ENCODE data around the gene UTP4.
"Not testable (repeated sequence)": the region's sequence is repeated elsewhere in the genome, so short reads cannot be mapped to it uniquely, and the experiment has no call there.

Gene UTP4

DNA sequence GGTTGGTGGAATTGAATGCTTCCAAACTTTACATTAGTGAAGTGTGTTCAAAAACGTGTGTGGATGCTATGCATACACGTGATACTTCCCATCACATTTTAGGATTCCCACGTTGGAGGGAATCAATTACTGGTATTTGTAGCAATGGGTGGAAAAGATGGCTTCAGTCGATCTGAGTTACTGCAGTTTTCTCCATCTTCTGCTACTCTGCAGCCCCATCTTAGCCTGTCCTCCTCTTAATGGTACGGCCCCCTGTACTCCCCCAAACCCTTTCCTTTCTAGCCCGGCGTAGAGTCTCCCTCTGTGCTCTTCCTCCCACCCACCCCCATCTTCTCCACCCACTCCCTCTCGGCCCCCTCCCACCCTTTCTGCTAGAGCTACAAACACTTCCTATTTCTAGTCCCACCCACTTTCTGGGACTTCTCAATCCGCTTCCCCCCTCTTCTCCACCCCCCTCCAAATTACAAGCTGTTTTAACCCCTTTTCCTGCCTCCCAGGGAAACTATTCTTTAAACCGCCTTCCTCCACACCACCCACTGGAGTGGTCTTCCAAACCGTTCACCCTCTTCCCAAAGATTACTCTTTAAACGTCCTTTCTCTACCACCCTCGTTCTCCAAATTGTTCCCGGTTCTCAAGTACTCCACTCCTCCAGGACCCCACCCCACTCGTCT, 1.1 kb upstream of the UTP4 start:
- peak; percentile 80 for DNase-seq (ENCODE audit: low spot score)

DNA sequence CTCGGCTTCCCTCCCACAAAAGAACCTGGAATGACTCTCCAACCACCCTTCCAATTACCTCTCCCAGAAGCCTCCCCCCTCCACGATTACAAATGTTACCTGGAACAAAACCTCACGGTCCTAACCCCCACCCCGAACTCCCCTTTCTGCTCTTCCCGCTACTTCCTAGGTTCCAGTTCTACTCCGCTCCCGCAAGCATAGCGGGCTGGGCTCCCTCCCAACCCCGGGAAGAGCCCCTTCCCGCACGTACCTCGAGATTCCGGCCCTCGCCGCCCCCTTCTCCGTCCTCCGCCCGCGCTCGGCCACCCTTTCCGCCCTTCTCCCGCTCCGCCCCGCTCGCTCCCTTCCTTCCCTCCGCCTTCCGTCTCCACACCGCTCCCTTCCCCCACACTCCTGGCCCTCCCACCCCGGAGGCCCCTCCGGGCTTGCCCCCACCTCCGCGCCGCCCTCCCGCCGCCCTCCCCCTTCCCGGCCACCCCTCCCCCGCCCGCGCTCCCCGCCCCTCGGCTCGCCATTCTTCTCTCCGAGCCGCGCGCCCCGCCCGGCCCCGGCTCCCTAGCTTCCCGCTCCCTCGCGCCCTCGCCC, 518 bp upstream of the UTP4 start:
- DNase-seq (ENCODE audit: low spot score) = peak; percentile 97

DNA sequence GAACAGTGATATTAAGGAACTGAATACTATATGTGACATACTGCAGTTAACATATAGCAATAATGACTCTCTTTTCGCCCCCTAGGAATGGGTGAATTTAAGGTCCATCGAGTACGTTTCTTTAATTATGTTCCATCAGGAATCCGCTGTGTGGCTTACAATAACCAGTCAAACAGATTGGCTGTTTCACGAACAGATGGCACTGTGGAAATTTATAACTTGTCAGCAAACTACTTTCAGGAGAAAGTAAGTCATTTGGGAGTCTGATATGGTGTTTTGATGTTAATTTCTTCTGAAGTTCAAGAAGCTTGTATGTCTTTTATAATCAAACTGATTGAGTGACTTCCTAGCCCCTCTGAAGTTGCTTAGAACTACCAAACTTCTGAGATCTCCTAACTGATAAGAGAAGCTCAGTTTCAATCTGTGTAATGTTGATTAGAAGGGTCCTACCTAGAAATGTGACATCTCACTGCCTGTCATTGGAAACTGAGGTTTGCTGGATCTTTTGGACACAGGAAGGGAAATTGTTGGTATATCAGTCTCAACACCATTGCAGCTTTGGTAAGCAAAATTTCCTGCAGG, 1.0 kb downstream of the UTP4 start:
- DNase-seq (ENCODE audit: low spot score) = no peak

DNA sequence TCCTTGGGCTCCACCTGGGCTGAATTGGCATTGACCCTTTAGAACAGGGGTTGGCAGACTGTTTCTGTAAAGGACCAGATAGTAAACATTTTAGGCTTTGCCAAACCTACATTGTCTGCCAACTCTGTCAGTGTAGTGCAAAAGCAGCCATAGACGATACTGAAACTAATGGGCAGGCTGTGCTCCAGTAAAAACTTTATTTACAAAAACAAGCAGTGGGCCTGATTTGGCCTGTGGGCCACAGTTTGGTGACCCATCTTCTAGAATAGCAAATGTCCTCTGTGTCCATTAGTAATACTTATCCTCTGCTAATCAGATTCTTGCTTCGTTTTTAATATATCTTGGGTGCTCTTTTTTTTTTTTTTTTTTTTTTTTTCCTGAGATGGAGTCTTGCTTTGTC, 6.2 kb downstream of the UTP4 start:
- no peak for DNase-seq (ENCODE audit: low spot score)

DNA sequence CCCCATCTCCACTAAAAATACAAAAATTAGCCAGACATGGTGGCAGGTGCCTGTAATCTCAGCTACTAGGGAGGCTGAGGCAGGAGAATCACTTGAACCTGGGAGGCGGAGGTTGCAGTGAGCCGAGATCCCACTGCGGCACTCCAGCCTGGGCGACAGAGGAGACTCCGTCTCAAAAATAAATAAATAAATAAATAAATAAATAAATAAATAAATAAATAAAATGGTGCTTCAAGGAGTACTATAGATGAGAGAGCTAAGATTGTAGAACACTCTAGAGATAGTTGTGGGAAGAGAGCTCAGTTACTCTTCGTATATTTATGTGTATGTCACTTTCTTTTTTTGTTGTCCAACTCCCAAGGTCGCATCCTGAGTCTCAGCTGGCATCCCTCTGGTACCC, 7.0 kb downstream of the UTP4 start:
- DNase-seq (ENCODE audit: low spot score) = not testable (repeated sequence)

DNA sequence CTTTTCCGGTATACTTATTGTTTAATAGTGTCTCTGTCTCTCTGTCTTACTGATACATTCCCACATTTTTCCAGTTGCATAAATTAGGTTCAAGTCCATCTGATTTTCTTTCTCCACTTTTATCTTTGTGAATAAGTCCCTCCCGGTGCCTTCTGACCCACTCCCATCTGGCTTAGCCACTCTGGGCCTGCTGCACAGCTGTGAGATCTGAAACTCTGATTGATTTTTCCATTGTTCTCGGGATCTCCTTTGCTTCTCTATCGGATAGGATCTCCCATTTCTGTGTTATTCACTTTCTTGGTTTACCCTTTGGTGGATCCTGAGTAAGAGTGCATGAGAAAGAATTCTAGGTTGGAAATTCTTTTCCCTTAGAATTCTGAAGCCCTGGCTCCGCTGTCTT, 8.6 kb downstream of the UTP4 start:
- DNase-seq (ENCODE audit: low spot score) = no peak

DNA sequence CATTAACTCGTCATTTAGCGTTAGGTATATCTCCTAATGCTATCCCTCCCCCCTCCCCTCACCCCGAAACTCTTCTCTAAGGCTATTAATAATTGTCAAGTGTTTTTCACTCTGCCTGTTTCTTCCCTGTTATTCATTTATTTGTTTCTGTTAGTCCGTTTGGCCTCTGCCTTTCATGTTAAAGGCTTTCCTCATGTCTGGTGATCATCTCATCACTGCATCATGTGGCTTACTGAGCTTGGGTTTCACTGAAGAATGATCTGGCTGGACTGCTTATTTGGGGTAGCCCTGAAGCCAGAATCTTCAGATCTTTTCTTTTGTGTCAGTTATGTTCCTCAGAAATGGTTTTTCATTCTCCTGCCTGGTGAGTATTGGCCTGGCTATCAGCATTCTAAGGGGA, 9.5 kb downstream of the UTP4 start:
- DNase-seq (ENCODE audit: low spot score) = no peak

DNA sequence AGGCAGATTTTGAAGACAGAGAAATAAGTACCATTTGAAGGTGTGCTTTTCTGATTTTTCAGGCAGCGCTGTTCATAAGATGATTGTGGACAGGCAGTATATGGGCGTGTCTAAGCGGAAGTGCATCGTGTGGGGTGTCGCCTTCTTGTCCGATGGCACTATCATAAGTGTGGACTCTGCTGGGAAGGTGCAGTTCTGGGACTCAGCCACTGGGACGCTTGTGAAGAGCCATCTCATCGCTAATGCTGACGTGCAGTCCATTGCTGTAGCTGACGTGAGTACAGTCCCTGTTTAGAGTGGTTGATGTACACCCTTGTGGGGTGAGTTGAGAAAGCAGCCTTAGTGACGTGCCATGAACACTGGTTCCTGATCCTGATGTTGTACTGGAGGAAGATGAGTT, 10.7 kb downstream of the UTP4 start:
- DNase-seq (ENCODE audit: low spot score) = no peak

DNA sequence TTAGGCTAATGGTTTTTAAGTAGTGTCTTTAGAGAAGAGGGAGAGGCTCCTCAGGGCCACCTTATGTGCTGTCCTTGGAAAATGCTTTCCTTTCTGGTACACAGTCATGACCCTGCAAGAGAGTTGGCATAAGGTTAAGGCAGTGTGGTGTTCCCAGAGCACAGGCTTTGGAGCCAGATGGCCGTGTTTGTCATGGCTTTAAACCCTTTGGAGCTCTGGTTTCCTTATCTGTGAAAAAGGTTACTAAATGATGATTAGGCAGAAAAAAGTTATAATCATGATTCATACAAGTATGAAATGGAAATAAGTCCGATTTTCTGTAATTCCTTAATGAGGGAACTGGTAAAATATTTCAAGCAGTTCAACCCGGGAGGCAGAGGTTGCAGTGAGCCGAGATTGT, 13.2 kb downstream of the UTP4 start:
- no peak for DNase-seq (ENCODE audit: low spot score)

DNA sequence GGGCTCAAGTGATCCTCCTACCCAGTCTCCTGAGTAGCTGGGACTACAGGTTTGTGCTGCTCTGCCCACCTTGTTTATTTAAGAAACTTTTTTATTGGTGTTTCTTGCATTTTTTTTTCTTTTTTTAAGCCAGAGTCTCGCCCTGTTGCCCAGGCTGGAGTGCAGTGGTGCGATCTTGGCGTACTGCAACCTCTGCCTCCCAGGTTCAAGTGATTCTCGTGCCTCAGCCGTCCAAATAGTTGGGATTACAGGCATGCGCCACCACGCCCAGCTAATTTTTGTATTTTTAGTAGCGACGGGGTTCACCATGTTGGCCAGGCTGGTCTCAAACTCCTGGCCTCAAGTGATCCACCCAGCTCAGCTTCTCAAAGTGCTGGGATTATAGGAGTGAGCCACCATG, 17.2 kb downstream of the UTP4 start:
- not testable (repeated sequence) for DNase-seq (ENCODE audit: low spot score)

DNA sequence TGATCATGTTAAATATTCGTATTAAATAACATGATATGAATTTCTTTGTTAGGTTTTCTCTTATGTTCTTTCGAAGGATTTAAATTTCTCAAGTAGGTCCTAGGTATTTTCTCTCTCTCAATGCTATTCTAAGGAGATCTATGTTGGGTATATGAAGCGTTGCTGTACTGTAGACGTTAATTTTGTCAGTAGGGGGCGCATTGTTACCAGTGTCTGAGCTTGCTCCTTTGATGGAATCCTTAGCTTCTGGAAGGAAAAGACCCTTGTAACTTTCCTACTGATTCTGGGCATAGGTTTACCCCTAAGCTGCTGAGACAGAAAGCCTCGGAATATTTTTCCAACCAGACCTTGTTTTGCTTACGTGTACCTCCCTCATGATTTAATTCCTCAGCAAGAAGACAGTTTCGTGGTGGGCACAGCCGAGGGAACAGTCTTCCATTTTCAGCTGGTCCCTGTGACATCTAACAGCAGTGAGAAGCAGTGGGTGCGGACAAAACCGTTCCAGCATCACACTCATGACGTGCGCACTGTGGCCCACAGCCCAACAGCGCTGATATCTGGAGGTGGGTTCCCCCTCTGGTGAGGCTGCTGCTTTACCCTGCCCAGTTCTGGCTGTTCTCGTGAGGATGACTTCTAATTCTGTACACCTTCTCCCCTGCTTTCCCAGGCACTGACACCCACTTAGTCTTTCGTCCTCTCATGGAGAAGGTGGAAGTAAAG, 17.9 kb downstream of the UTP4 start:
- peak; percentile 73 for DNase-seq (ENCODE audit: low spot score)

DNA sequence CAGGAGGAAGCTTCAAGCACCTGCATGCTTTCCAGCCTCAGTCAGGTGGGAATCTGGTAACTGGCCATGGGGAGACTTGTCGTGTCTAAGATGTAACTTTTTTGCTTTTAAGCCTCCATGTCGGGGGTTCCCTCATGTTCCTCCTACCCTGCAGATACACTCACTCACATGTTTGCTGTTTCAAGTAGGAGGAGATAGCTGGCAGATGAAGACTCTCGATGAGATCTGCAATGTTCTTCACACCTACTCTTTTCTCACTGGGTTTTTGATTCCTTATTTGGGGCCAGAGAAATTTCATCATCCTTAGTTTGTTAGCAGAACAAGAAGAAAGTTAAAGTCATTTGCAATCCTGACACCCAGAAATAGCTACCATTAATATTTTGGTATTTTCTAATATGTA, 24.7 kb downstream of the UTP4 start:
- DNase-seq (ENCODE audit: low spot score) = no peak

DNA sequence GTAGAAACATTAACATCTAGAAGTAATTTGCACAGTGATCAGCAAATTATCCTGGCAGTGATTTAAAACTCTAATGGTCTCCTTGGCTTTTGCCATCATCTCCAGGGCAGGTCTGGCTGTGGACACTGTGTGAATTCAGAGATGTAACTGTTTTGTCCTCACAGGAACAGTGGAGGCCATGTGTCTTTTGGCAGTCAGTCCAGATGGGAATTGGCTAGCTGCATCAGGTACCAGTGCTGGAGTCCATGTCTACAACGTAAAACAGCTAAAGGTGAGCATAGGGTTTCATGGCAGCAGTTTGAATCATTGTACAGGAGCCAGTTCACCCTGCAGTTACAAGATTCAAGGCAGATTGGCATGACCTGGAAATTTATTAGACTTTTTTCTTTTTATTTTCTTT, 27.7 kb downstream of the UTP4 start:
- no peak for DNase-seq (ENCODE audit: low spot score)

DNA sequence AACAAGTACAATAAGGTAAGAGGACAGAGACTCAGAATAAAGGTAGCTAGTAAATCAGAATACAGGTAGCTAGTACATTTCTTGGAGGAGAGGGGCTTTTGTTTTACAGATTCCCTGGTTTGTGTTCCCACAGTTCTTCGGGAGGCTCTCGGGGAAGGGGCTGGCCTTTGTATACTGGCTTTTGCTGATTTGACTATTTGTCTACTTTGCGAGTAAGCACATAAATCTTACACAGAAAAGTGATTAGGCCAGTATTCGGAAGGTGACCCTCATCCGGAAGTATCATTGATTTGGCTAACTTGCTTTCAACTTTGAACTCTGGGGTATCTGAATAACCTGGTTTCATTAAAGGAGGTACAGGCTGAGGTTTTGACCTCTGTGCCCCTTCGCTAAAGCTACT, 33.1 kb downstream of the UTP4 start:
- no peak for DNase-seq (ENCODE audit: low spot score)

DNA sequence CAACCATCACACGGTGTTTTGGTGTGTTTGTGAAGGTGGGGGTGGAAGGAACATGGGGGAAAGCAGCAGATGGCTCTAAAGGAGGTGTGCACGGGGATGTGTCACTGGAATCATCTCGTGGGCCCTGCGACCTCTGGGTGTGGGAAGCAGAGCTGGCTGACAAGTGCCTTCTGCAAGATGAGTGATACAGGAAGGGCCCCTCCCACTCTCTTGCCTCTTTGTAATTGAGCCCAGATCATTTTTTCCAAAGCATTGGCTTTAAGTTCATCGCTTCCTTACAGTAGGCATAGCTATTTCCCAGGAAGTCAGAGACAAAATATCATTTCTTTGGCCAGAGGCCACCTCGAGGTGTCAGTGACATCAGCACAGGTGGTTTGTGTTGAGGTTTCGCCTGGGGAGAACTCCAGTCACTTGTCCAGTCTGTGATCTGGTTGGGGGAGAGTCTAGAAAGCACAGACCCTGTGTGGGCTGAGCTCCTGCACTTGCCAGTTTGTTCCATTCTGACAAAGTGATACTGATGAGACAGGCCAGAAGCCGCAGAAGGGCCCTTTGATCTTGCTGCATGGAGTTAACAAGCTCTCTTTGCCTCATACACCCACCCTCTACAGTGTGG, 33.9 kb downstream of the UTP4 start:
- DNase-seq (ENCODE audit: low spot score) = no peak

DNA sequence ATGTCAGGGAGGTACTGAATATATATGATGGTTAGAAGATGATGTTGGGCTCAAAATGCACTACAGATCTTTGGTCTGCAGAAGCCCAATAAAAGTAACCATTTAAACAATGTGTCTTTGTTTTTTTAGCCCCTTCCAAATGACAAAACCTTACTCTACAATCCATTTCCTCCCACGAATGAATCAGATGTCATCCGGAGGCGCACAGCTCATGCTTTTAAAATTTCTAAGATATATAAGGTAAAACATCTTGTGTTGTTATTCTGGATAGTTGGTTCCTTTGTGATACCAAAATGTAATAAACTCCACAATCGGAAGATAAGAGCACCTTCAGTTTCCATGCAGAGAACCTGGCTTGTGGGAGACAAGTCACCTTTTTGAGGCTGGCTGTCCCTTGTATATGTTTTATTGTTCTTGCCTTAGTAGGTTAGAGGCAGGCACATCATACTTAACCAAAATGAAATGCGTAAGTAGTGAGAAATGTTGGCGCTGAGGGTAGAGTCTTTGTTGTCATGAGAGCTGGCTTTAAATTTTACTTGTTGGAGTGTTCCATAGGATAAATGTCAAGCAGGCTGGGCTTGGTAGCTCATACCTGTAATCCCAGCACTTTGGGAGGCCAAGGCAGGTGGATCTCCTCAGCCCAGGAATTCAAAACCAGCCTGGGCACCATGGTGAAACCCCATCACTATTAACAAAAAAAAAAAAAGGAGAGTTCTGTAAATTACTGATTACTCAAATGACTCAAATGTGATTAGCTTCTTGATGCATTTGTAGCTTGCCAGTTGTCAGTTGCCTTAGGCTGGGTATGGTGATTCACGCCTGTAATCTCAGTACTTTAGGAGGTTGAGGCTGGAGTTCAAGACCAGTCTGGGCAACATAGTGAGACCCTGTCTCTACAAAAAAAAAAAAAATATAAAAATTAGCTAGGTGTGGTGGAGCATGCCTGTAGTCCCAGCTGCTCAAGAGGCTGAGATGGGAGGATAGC, 34.8 kb downstream of the UTP4 start:
- no peak for DNase-seq (ENCODE audit: low spot score)

DNA sequence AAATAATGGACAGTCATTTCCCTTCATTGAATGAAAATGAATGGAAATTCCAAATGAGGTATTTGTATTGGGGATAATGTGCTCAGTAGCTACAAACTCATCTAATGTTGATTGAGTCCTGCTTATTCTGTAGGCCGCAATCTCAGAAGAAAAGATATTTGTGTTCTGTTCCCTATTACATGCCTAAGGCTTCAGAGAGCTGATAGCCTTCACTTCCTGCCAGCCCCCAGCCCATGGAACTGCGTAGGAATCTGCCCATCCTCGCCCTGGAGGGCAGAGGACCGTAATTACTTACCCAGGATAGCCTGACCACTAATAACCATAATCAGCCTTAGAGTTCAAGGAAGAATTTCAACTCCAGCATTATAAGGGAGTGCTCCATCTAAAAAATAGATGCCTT, 36.6 kb downstream of the UTP4 start:
- DNase-seq (ENCODE audit: low spot score) = no peak

DNA sequence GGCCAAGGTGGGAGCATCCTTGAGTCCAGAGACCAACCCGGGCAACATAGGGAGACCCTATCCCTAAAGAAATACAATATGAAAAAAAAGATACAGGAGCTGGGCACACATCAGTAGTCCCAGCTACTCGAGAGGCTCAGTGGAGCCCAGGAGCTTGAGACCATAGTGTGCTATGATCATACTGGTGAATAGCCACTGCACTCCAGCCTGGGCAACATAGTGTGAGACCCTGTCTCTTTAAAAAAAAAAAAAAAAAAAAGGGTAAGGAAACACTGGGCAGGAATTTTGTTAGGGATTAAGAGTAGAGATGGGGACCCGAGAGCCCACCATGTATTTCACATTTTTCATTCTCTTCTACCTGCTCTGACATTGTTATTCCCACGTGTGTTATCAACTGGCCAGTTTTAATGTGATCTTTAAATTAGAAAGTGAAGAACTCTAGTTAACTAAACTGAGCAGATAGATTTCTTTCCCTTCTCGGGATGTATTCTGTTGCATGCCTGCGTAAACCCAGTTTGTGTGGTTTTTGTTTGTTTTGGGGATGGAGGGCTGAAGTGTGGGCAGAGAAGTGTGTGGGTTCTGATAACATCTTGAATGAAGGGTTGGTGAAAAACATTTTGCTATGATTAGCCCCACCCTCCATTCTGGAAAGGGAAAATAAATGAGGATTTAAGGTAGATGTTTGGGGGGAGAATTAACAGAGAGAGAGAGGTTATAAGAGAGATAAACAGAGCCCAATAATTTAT, 37.3 kb downstream of the UTP4 start:
- no peak for DNase-seq (ENCODE audit: low spot score)

DNA sequence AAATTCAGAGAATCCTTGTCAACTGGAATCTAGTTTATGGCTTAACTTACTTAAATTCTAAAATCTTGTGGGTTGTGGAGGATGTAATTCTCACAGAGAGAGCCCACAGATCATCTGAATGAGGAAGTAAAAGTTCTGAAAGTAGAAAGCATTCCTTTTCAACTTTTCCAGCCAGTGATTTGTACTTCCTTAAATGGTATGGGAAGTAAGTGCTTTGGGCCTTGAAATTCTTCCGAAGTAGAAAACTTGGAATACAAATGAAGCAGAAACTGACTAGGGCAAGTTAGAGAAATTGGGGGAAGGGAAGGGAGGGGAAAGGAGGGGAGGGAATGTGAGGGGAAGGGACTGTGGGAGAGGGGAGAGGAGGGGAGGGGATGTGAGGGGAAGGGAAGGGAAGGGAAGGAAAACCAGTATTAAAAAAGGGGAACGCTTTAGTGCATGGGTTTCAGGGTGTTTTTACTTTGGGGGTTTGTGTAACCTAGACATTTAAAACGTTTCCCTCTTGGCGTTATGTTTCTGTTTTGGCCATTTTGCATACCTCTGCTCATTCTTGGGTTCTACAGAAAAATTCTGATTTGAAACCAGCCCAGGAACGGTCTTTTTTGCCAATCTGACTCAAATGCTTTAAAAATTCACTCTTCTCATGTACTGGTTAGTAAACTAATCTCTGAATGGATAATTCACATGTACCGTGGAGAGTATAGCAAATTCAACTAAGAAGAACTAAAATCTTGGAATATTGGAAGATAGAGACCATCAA, 39.1 kb downstream of the UTP4 start:
- peak; percentile 23 for DNase-seq (ENCODE audit: low spot score)

Data from iPS-NIHi11 (cell line).